GM20431 (cell line): ENCODE data around the gene VSTM4.

ENCODE experiments used
- in situ Hi-C: fragments of 300-500 bp; cut with MseI, MboI; formaldehyde crosslinking; loops from one replicate; pipeline ENCODE4 v1.15.0; 2020; ENCODE audit warnings: low sequenced_read_pairs; ENCODE audit not compliant: unreplicated experiment

The VSTM4 gene

GRCh38 chr10:49103761-49104160 is 11.6 kb downstream of the VSTM4 start:
- in situ Hi-C loops = no loop called here

- in situ Hi-C loops = no loop called here
These were observed 16.3 kb downstream of the VSTM4 start for GRCh38 chr10:49099046-49099445.

GRCh38 chr10:49096890-49097445 is 18.4 kb downstream of the VSTM4 start:
- in situ Hi-C loops = no loop called here

- in situ Hi-C loops = no loop called here
These were observed 20.7 kb downstream of the VSTM4 start for GRCh38 chr10:49094646-49095045.

GRCh38 chr10:49093922-49094321 is 21.4 kb downstream of the VSTM4 start:
- in situ Hi-C loops = no loop called here

GRCh38 chr10:49092477-49092876 is 22.8 kb downstream of the VSTM4 start:
- in situ Hi-C loops = no loop called here

- in situ Hi-C loops = no loop called here
These were observed 23.7 kb downstream of the VSTM4 start for GRCh38 chr10:49091450-49092210.

GRCh38 chr10:49090696-49091380 is 24.5 kb downstream of the VSTM4 start:
- in situ Hi-C loops = no loop called here

- in situ Hi-C loops = no loop called here
These were observed 25.1 kb downstream of the VSTM4 start for GRCh38 chr10:49090189-49090575.

GRCh38 chr10:49089557-49090188 is 25.6 kb downstream of the VSTM4 start:
- in situ Hi-C loops = no loop called here

GRCh38 chr10:49089152-49089551 is 26.2 kb downstream of the VSTM4 start:
- in situ Hi-C loops = no loop called here

- in situ Hi-C loops = no loop called here
These were observed 28.4 kb downstream of the VSTM4 start for GRCh38 chr10:49086889-49087288.

- in situ Hi-C loops = no loop called here
These were observed 32.1 kb downstream of the VSTM4 start for GRCh38 chr10:49083261-49083660.

GRCh38 chr10:49082766-49083165 is 32.6 kb downstream of the VSTM4 start:
- in situ Hi-C loops = no loop called here

- in situ Hi-C loops = no loop called here
These were observed 33.6 kb downstream of the VSTM4 start for GRCh38 chr10:49081547-49082275.

GRCh38 chr10:49080965-49081364 is 34.4 kb downstream of the VSTM4 start:
- in situ Hi-C loops = no loop called here

- in situ Hi-C loops = no loop called here
These were observed 35.3 kb downstream of the VSTM4 start for GRCh38 chr10:49080071-49080470.

GRCh38 chr10:49079499-49079898 is 35.8 kb downstream of the VSTM4 start:
- in situ Hi-C loops = no loop called here

- in situ Hi-C loops = no loop called here
These were observed 36.2 kb downstream of the VSTM4 start for GRCh38 chr10:49079072-49079471.

GRCh38 chr10:49078433-49078832 is 36.9 kb downstream of the VSTM4 start:
- in situ Hi-C loops = no loop called here
